MM.1S (cell line): ENCODE measurements around the gene C2CD3.

Experiments
- EZH2 ChIP-seq: fragments of 300-600 bp; sonication (generic); optimal IDR thresholded peaks from 2 replicates; pipeline ENCODE3; 2017; ENCODE audit warnings: low read depth, mild to moderate bottlenecking, antibody characterized with exemption, low read length, mixed read lengths
- EZH2phosphoT487 ChIP-seq: fragments of 300-600 bp; sonication (generic); IDR thresholded peaks from 2 replicates; pipeline ENCODE4 v1.6.1; 2018; ENCODE audit warnings: antibody characterized with exemption, low read length
- TF ChIP-seq, protein P1 (sequence below): fragments of 300-600 bp; sonication (generic); IDR thresholded peaks from 2 replicates; pipeline ENCODE4 v1.5.1; 2016; ENCODE audit warnings: antibody characterized with exemption, low read length, mixed read lengths

DNA sequence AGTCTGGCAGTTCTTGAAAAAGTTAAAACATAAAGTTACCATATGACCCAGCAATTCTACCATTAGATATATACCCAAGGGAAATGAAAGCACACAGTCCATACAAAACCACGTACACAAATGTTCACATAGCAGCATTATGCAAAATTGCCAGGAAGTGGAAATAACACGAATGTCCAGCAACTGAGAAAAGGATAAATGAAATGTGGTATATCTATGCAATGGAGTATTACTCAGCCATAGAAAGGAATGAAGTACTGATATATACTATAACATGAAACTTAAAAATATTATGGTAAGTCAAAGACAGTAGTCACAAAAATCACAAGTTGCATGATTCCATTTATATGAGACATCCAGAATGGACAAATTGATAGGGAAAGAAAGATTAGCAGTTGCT is 57.9 kb downstream of the C2CD3 start:
- no peak for TF ChIP-seq EZH2
- no peak for TF ChIP-seq EZH2phosphoT487
- TF ChIP-seq, protein P1, sequence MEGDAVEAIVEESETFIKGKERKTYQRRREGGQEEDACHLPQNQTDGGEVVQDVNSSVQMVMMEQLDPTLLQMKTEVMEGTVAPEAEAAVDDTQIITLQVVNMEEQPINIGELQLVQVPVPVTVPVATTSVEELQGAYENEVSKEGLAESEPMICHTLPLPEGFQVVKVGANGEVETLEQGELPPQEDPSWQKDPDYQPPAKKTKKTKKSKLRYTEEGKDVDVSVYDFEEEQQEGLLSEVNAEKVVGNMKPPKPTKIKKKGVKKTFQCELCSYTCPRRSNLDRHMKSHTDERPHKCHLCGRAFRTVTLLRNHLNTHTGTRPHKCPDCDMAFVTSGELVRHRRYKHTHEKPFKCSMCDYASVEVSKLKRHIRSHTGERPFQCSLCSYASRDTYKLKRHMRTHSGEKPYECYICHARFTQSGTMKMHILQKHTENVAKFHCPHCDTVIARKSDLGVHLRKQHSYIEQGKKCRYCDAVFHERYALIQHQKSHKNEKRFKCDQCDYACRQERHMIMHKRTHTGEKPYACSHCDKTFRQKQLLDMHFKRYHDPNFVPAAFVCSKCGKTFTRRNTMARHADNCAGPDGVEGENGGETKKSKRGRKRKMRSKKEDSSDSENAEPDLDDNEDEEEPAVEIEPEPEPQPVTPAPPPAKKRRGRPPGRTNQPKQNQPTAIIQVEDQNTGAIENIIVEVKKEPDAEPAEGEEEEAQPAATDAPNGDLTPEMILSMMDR: no peak
